Frontal cortex (tissue), 4 donors: Measurements from ENCODE around the gene TLN1. TPM values are rescaled to one million over a fixed set of nuclear protein-coding genes. Genes with fewer than 3 reads are reported as not detected.

Source experiments
- DNase-seq, 2 donors: peaks; one replicate each; pipeline ENCODE4 v3.0.0; 2012; ENCODE audit warnings: low spot score in 2 of 2
- FAIRE-seq: peaks from 2 replicates; lab custom pipeline; 2012; peaks lifted over from hg19 to GRCh38; lab: Jason Lieb, UNC
- total RNA-seq: library from RNA; depleted of rRNA; stranded (reverse); fragments of >200 nt; gene quantifications from one replicate; pipeline ENCODE4 v1.2.3, GENCODE V29; 2014
- donor health status: control.
- donor health status: control.
- donor health status: control.

Gene TLN1
- total RNA-seq, 1 donor from 2014 or later, result 16.3 TPM

GRCh38 chr9:35674025-35674361, 58.0 kb downstream of the TLN1 start:
- FAIRE-seq (no peak), DNase-seq (no peak)

GRCh38 chr9:35673132-35674024, 58.6 kb downstream of the TLN1 start, which contains the start of gene CA9:
CA9 (plus strand) TSS chr9:35673928; CDS start chr9:35673960, 32 bp downstream.
- DNase-seq (no peak), FAIRE-seq (no peak)

- FAIRE-seq (no peak), DNase-seq (no peak)
Observed at GRCh38 chr9:35669331-35670145, 62.5 kb downstream of the TLN1 start.

- no peak for DNase-seq
Observed at GRCh38 chr9:35667939-35668338, 64.1 kb downstream of the TLN1 start.

GRCh38 chr9:35666549-35666948, 65.4 kb downstream of the TLN1 start:
- DNase-seq (no peak), FAIRE-seq (no peak)

More at GRCh38 chr9:35667939-35668338, 64.1 kb downstream of the TLN1 start:
- no peak for FAIRE-seq

- no peak for FAIRE-seq
- no peak for DNase-seq
Observed at GRCh38 chr9:35666045-35666444, 66.0 kb downstream of the TLN1 start.

GRCh38 chr9:35665471-35665818, 66.5 kb downstream of the TLN1 start:
- DNase-seq (no peak), FAIRE-seq (no peak)

- DNase-seq, result peak; percentile 80 to 91
- FAIRE-seq, result no peak
Observed at GRCh38 chr9:35664531-35665470, 67.2 kb downstream of the TLN1 start, which contains the start of gene ARHGEF39. ARHGEF39 (minus strand) TSS chr9:35665195; CDS start chr9:35665169, 26 bp downstream.

- no peak for DNase-seq
Observed at GRCh38 chr9:35662437-35662836, 69.6 kb downstream of the TLN1 start.

GRCh38 chr9:35661756-35662350, 70.1 kb downstream of the TLN1 start:
- DNase-seq (no peak), FAIRE-seq (no peak)

More at GRCh38 chr9:35662437-35662836, 69.6 kb downstream of the TLN1 start:
- FAIRE-seq, result no peak

GRCh38 chr9:35660966-35661415, 71.0 kb downstream of the TLN1 start:
- no peak for DNase-seq
- no peak for FAIRE-seq

GRCh38 chr9:35659340-35659739, 72.7 kb downstream of the TLN1 start:
- DNase-seq, result no peak
- no peak for FAIRE-seq

- FAIRE-seq (no peak), DNase-seq (no peak)
Observed at GRCh38 chr9:35658968-35659220, 73.1 kb downstream of the TLN1 start.

GRCh38 chr9:35658137-35658967, 73.6 kb downstream of the TLN1 start, which contains the start of gene CCDC107:
CCDC107 (plus strand) TSS chr9:35658292; CDS start chr9:35658380, 88 bp downstream.
- DNase-seq (peak; percentile 91 to 95), FAIRE-seq (no peak)

GRCh38 chr9:35657546-35658136, 74.4 kb downstream of the TLN1 start, which contains the start of gene RMRP:
RMRP (minus strand) TSS chr9:35658019.
- DNase-seq (peak; percentile 92 to 93), FAIRE-seq (no peak)

GRCh38 chr9:35656831-35657545, 75.0 kb downstream of the TLN1 start:
- DNase-seq, result no peak
- FAIRE-seq, result no peak

GRCh38 chr9:35656348-35656747, 75.6 kb downstream of the TLN1 start:
- FAIRE-seq, result no peak
- no peak for DNase-seq
